Femur (tissue), 1 donor: ENCODE results near the gene OTUD7B.
A peak's percentile ranks its signal among the peaks of the same experiment; 100 is the strongest.
"Not testable (repeated sequence)": the region's sequence is repeated elsewhere in the genome, so short reads cannot be mapped to it uniquely, and the experiment has no call there.

Source experiments
- DNase-seq: peaks from one replicate; pipeline ENCODE4 v3.0.0-alpha.2; 2017

Gene OTUD7B

GRCh38 chr1:149942207-149942606, 68.3 kb downstream of the OTUD7B start:
- DNase-seq: peak; percentile 61

- DNase-seq: no peak
Measured at GRCh38 chr1:149940427-149940826, 70.1 kb downstream of the OTUD7B start.

GRCh38 chr1:149938668-149939003, 71.9 kb downstream of the OTUD7B start:
- not testable (repeated sequence) for DNase-seq

- DNase-seq: peak; percentile 57
Measured at GRCh38 chr1:149937759-149938158, 72.8 kb downstream of the OTUD7B start.

GRCh38 chr1:149936992-149937705, 73.4 kb downstream of the OTUD7B start:
- DNase-seq: no peak

- DNase-seq: peak; percentile 75
Measured at GRCh38 chr1:149936170-149936991, 74.1 kb downstream of the OTUD7B start, which contains the start of gene MTMR11. Gene MTMR11, minus strand, starts transcription at chr1:149936879. Its CDS starts 232 bp downstream, at chr1:149936647.

- no peak for DNase-seq
Measured at GRCh38 chr1:149934356-149934755, 76.2 kb downstream of the OTUD7B start.

- no peak for DNase-seq
Measured at GRCh38 chr1:149933208-149933607, 77.3 kb downstream of the OTUD7B start.

- no peak for DNase-seq
Measured at GRCh38 chr1:149932474-149932873, 78.1 kb downstream of the OTUD7B start.

- no peak for DNase-seq
Measured at GRCh38 chr1:149931212-149931790, 79.2 kb downstream of the OTUD7B start.

GRCh38 chr1:149929856-149930255, 80.7 kb downstream of the OTUD7B start:
- no peak for DNase-seq

GRCh38 chr1:149928401-149928724, 82.2 kb downstream of the OTUD7B start:
- DNase-seq: no peak

- peak; percentile 98 for DNase-seq
Measured at GRCh38 chr1:149927563-149928400, 82.7 kb downstream of the OTUD7B start, which contains the start of gene SF3B4. Gene SF3B4, minus strand, starts transcription at chr1:149927803. Its CDS starts 44 bp downstream, at chr1:149927759.

- DNase-seq: no peak
Measured at GRCh38 chr1:149927056-149927562, 83.4 kb downstream of the OTUD7B start.

- no peak for DNase-seq
Measured at GRCh38 chr1:149926296-149926695, 84.2 kb downstream of the OTUD7B start.

GRCh38 chr1:149925751-149926150, 84.8 kb downstream of the OTUD7B start:
- DNase-seq: no peak

GRCh38 chr1:149925345-149925744, 85.2 kb downstream of the OTUD7B start:
- DNase-seq: no peak

- DNase-seq: no peak
Measured at GRCh38 chr1:149923626-149924025, 86.9 kb downstream of the OTUD7B start.

- DNase-seq: peak; percentile 78
Measured at GRCh38 chr1:149917571-149918144, 92.9 kb downstream of the OTUD7B start, which contains the start of gene SV2A. Gene SV2A, minus strand, starts transcription at chr1:149917844. Its CDS starts 4,004 bp downstream, at chr1:149913840.

GRCh38 chr1:149916898-149917252, 93.7 kb downstream of the OTUD7B start:
- peak; percentile 18 for DNase-seq

GRCh38 chr1:149916193-149916897, 94.2 kb downstream of the OTUD7B start:
- DNase-seq: no peak
